HG02678 (cell line): ENCODE data around the gene PCIF1.
A peak's percentile ranks its signal among the peaks of the same experiment; 100 is the strongest.

Source experiments
- ATAC-seq: cut with Tn5 transposase; IDR thresholded peaks from one replicate; pipeline ENCODE4 v1.9.1; 2021; ENCODE audit warnings: mild to moderate bottlenecking, moderate library complexity; ENCODE audit not compliant: unreplicated experiment

Gene PCIF1

GRCh38 chr20:45904583-45905504 lies 29.6 kb upstream of the PCIF1 start:
- no peak for ATAC-seq

- no peak for ATAC-seq
These were observed 28.9 kb upstream of the PCIF1 start for GRCh38 chr20:45905505-45906079.

- ATAC-seq = no peak
These were observed 27.1 kb upstream of the PCIF1 start for GRCh38 chr20:45907219-45907948.

GRCh38 chr20:45908084-45908483 lies 26.4 kb upstream of the PCIF1 start:
- ATAC-seq = no peak

GRCh38 chr20:45909336-45909808 lies 25.1 kb upstream of the PCIF1 start:
- ATAC-seq = no peak

GRCh38 chr20:45909817-45910669 lies 24.4 kb upstream of the PCIF1 start:
- ATAC-seq = no peak

- peak; percentile 89 for ATAC-seq
These were observed 23.6 kb upstream of the PCIF1 start for GRCh38 chr20:45910670-45911485.

GRCh38 chr20:45911486-45912343 lies 22.8 kb upstream of the PCIF1 start, which contains the start of gene PLTP:
Gene PLTP, minus strand, starts transcription at chr20:45912155. Its CDS starts 703 bp downstream, at chr20:45911452.
- no peak for ATAC-seq

- ATAC-seq = no peak
These were observed 22.2 kb upstream of the PCIF1 start for GRCh38 chr20:45912344-45912682.

GRCh38 chr20:45913116-45913515 lies 21.4 kb upstream of the PCIF1 start:
- no peak for ATAC-seq

- ATAC-seq = no peak
These were observed 16.7 kb upstream of the PCIF1 start for GRCh38 chr20:45917790-45918141.

GRCh38 chr20:45918182-45918737 lies 16.2 kb upstream of the PCIF1 start:
- ATAC-seq = no peak

- no peak for ATAC-seq
These were observed 15.5 kb upstream of the PCIF1 start for GRCh38 chr20:45918779-45919537.

- no peak for ATAC-seq
These were observed 14.7 kb upstream of the PCIF1 start for GRCh38 chr20:45919542-45920399.

GRCh38 chr20:45920462-45921336 lies 13.8 kb upstream of the PCIF1 start:
- ATAC-seq = no peak
